GM10248 (cell line): Measurements from ENCODE around the gene CAMTA2.

ENCODE experiments used
- CTCF ChIA-PET: fragments of 300-600 bp; sonication (Branson Sonifier 250); formaldehyde crosslinking; extraction: SDS; loops from one replicate; lab custom pipeline; 2021; ENCODE audit warnings: antibody characterized with exemption; lab: Yijun Ruan, JAX
- POLR2A ChIA-PET: fragments of 350-650 bp; sonication (Branson Sonifier 250); formaldehyde crosslinking; extraction: SDS; loops from one replicate; lab custom pipeline; 2020; ENCODE audit warnings: antibody characterized with exemption; lab: Yijun Ruan, JAX
- DNase-seq: peaks from one replicate; pipeline ENCODE4 v3.0.0; 2012; ENCODE audit errors: extremely low spot score
- TF ChIP-seq, protein P1 (sequence below): IDR thresholded peaks from 2 replicates; pipeline ENCODE4 v1.5.1; 2012; ENCODE audit warnings: mild to moderate bottlenecking, low read depth; ENCODE audit errors: extremely low read depth, missing control alignments, control extremely low read depth

The CAMTA2 gene

DNA sequence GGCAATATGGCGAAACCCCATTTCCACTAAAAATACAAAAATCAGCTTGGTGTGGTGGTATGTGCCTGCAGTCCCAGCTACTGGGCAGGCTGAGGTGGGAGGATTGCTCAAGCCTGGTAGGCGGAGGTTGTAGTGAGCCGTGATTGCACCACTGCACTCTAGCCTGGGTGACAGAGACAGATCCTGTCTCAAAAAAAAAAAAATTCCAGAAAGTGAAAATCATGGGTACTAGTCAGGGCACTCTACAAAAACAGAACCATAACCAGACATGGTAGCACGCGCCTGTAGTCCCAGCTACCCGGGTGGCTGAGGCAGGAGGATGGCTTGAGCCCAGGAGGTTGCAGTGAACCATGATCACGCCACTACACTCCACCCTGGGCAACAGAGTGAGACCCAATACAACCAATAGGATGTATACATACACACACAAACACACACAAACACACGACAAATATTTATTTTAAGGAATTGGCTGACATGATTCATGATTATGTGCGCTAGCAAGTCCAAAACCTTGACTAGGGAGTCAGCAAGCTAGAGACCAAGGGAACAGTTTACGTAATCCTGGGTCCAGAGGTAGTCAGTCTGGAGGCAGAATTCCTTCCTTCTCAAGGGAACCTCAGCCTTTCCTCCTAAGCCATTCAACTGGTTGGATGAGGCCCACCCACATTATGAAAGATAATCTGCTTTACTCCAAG is 67.0 kb downstream of the CAMTA2 start:
- TF ChIP-seq, protein P1, sequence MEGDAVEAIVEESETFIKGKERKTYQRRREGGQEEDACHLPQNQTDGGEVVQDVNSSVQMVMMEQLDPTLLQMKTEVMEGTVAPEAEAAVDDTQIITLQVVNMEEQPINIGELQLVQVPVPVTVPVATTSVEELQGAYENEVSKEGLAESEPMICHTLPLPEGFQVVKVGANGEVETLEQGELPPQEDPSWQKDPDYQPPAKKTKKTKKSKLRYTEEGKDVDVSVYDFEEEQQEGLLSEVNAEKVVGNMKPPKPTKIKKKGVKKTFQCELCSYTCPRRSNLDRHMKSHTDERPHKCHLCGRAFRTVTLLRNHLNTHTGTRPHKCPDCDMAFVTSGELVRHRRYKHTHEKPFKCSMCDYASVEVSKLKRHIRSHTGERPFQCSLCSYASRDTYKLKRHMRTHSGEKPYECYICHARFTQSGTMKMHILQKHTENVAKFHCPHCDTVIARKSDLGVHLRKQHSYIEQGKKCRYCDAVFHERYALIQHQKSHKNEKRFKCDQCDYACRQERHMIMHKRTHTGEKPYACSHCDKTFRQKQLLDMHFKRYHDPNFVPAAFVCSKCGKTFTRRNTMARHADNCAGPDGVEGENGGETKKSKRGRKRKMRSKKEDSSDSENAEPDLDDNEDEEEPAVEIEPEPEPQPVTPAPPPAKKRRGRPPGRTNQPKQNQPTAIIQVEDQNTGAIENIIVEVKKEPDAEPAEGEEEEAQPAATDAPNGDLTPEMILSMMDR, result no peak
- DNase-seq, result no peak
- POLR2A ChIA-PET, result no interaction called here
- CTCF ChIA-PET, result interaction anchor here (0.7 to 4.1 kb wide), 3 partner anchors 11 to 14 kb away, joined by 3 to 29 read pairs (median 3); no protein-coding TSS in a partner anchor

DNA sequence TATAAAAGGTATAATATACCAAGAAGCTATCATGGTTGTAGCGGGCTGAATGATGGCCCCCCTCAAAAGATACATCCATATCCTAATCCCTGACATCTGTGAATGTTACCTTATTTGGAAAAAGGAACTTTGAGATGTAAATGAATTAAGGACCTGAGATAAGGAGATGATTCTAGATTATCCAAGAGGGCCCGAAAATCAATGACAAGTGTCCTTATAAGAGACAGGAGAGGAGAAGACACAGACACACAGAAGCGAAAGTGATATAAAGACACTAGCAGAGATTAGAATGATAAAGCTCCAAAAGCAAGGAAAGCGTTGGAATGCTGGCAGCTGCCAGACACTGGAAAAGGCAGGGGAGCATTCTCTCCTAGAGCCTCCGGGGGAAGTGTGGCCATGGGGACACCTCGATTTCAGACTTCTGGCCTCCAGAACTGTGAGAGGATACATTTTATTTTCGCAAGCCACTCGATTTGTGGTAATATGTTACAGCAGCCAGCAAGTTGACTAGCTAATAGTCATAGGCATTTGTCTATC is 67.9 kb downstream of the CAMTA2 start:
- DNase-seq, result no peak
- ChIA-PET POLR2A (no interaction called here), CTCF (interaction anchor here (0.7 to 4.1 kb wide), 2 partner anchors 10 to 13 kb away, joined by 3 to 29 read pairs; no protein-coding TSS in a partner anchor)
- TF ChIP-seq, protein P1, result no peak
